ENCODE measurements around the gene DERL3. TPM values are rescaled to one million over a fixed set of nuclear protein-coding genes. Genes with fewer than 3 reads are reported as not detected.

DERL3 gene
- total RNA-seq, 2 experiments from 2014 or later, result 0.66 to 0.98 TPM

DNA sequence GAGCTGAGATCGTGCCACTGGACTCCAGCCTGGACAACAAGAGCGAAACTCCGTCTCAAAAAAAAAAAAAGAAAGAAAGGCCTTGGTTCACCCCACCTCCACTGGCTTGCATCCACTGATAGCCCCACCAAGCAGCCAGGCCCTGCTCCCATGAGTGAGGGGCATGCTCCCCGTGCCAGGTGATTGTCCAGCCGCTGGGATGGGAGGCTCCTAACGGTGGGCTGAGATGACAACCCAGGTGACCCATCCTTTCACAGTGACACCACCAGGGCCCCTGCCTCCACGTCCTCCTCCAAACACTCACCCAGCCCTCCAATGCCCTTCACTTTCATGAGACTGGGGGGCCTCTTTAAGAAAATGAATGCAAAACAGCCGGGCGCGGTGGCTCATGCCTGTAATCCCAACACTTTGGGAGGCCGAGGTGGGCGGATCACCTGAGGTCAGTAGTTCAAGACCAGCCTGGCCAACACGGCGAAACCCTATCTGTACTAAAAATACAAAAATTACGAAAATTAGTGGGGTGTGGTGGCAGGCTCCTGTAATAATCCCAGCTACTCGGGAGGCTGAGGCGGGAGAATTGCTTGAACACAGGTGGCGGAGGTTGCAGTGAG, 8.6 kb upstream of the DERL3 start:
- Histone ChIP-seq H3K27me3 (ENCODE audit: control insufficient read depth in 1 of 2, insufficient read depth in 2 of 2, low read length in 2 of 2) (peaks cover 0 to 2% of the 10 kb centered on the region in 2 experiments), H3K4me1 (ENCODE audit: insufficient read depth, low read length) (peaks cover 11% of the 10 kb centered on the region), H3K27ac (ENCODE audit: low read depth in 1 of 2, low read length in 2 of 2) (no peak overlapping the region), H3K9me3 (ENCODE audit: control insufficient read depth in 1 of 2, insufficient read depth in 1 of 2, low read length in 2 of 2) (no peaks in the 10 kb centered on the region), H3K36me3 (ENCODE audit: insufficient read depth, low read length) (no peaks in the 10 kb centered on the region), H3K4me3 (ENCODE audit: low read length) (no peak overlapping the region)
- Mint-ChIP-seq H3K4me1 (ENCODE audit: low read depth) (no peaks in the 10 kb centered on the region), H3K4me3 (no peak overlapping the region), H3K27ac (no peak overlapping the region), H3K36me3 (ENCODE audit: low read depth) (no peaks in the 10 kb centered on the region), H3K9me3 (no peaks in the 10 kb centered on the region), H3K27me3 (no peaks in the 10 kb centered on the region)
- POLR2A ChIA-PET, result no interaction called here
- DNase-seq (no peak), ATAC-seq (ENCODE audit: poor library complexity) (no peak)
- intact Hi-C loops (cut with DNase I, micrococcal nuclease), result loop anchor here (1.0 to 5.0 kb wide), 5 partner anchors 75 to 305 kb away; partner anchors contain the start of genes CHCHD10 (in 1 of the 2) and MMP11 (in 1 of the 2)
- CTCF ChIA-PET, result interaction anchor here (0.7 kb wide), 1 partner anchor 16 kb away, joined by 3 read pairs; no protein-coding TSS in a partner anchor
- no peak for TF ChIP-seq CTCF (IDR thresholded peaks at IDR 0.05)

- Mint-ChIP-seq H3K9me3 (no peaks in the 10 kb centered on the region), H3K36me3 (ENCODE audit: low read depth) (no peaks in the 10 kb centered on the region), H3K27me3 (no peaks in the 10 kb centered on the region), H3K4me1 (ENCODE audit: low read depth) (no peaks in the 10 kb centered on the region), H3K27ac (no peak overlapping the region), H3K4me3 (no peak overlapping the region)
- no peak for TF ChIP-seq CTCF (IDR thresholded peaks at IDR 0.05)
- peaks cover 0 to 2% of the 10 kb centered on the region in 2 experiments for H3K27me3 ChIP-seq (ENCODE audit: control insufficient read depth in 1 of 2, insufficient read depth in 2 of 2, low read length in 2 of 2)
- H3K9me3 ChIP-seq (ENCODE audit: control insufficient read depth in 1 of 2, insufficient read depth in 1 of 2, low read length in 2 of 2), result no peaks in the 10 kb centered on the region
- ATAC-seq (ENCODE audit: poor library complexity) (no peak), DNase-seq (no peak)
- intact Hi-C loops (cut with DNase I, micrococcal nuclease), result loop anchor here (5.0 kb wide), 4 partner anchors 74 to 304 kb away; partner anchors contain the start of genes CHCHD10 (in 1 of the 2) and MMP11 (in 1 of the 2)
- H3K27ac ChIP-seq (ENCODE audit: low read depth in 1 of 2, low read length in 2 of 2), result no peak overlapping the region
- CTCF ChIA-PET, result interaction anchor here (1.3 kb wide), 1 partner anchor 48 kb away, joined by 4 read pairs; the partner anchor contains the start of gene MIF
- POLR2A ChIA-PET, result no interaction called here
- no peak overlapping the region for H3K4me3 ChIP-seq (ENCODE audit: low read length)
- H3K4me1 ChIP-seq (ENCODE audit: insufficient read depth, low read length), result peaks cover 11% of the 10 kb centered on the region
- no peaks in the 10 kb centered on the region for H3K36me3 ChIP-seq (ENCODE audit: insufficient read depth, low read length)
These were observed 7.3 kb upstream of the DERL3 start for GRCh38 chr22:23846081-23846469.

- Histone ChIP-seq H3K4me1 (ENCODE audit: insufficient read depth, low read length) (peaks cover 11% of the 10 kb centered on the region), H3K4me3 (ENCODE audit: low read length) (no peak overlapping the region), H3K27ac (ENCODE audit: low read depth in 1 of 2, low read length in 2 of 2) (no peak overlapping the region), H3K36me3 (ENCODE audit: insufficient read depth, low read length) (no peaks in the 10 kb centered on the region), H3K27me3 (ENCODE audit: control insufficient read depth in 1 of 2, insufficient read depth in 2 of 2, low read length in 2 of 2) (peaks cover 0 to 2% of the 10 kb centered on the region in 2 experiments), H3K9me3 (ENCODE audit: control insufficient read depth in 1 of 2, insufficient read depth in 1 of 2, low read length in 2 of 2) (no peaks in the 10 kb centered on the region)
- no peak overlapping the region for H3K27ac Mint-ChIP-seq
- no peaks in the 10 kb centered on the region for H3K4me1 Mint-ChIP-seq (ENCODE audit: low read depth)
- ChIA-PET CTCF (interaction anchor here (1.3 kb wide), 1 partner anchor 49 kb away, joined by 4 read pairs; the partner anchor contains the start of gene MIF), POLR2A (no interaction called here)
- DNase-seq, result no peak
- H3K9me3 Mint-ChIP-seq, result no peaks in the 10 kb centered on the region
- H3K27me3 Mint-ChIP-seq, result no peaks in the 10 kb centered on the region
- H3K36me3 Mint-ChIP-seq (ENCODE audit: low read depth), result no peaks in the 10 kb centered on the region
- intact Hi-C loops (cut with DNase I, micrococcal nuclease), result loop anchor here (5.0 kb wide), 4 partner anchors 73 to 303 kb away; partner anchors contain the start of genes CHCHD10 (in 1 of the 2) and MMP11 (in 1 of the 2)
- ATAC-seq (ENCODE audit: poor library complexity), result no peak
- TF ChIP-seq CTCF (IDR thresholded peaks at IDR 0.05), result no peak
- H3K4me3 Mint-ChIP-seq, result no peak overlapping the region
These were observed 6.7 kb upstream of the DERL3 start for GRCh38 chr22:23845265-23846080.
